RCC 7860 (cell line): ENCODE results near the gene DIDO1.

ENCODE experiments used
- DNase-seq: peaks from one replicate; pipeline ENCODE4 v3.0.0-alpha.2; 2015; ENCODE audit warnings: low spot score
- FAIRE-seq: peaks from 2 replicates; lab custom pipeline; 2012; peaks lifted over from hg19 to GRCh38; lab: Jason Lieb, UNC

DIDO1 gene

DNA sequence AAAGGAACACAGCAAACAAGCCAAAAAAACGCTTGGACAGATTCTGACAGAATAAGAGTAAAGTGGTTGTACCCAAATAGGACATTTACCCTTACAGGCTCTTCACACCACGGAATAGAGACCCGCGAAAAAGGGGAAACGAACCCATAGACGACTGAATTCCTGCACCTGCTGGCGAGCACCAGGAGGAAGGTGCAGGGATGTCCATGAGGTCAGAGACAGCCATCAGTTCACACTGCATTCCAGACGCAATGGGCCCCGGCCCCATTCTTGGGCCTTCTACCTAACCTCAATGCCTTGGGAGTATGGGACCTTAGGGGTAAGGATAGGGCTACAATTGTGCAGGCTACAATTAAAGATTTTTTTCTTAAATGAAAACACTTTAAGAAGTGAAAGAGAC is 5.2 kb upstream of the DIDO1 start:
- DNase-seq (no peak), FAIRE-seq (no peak)

DNA sequence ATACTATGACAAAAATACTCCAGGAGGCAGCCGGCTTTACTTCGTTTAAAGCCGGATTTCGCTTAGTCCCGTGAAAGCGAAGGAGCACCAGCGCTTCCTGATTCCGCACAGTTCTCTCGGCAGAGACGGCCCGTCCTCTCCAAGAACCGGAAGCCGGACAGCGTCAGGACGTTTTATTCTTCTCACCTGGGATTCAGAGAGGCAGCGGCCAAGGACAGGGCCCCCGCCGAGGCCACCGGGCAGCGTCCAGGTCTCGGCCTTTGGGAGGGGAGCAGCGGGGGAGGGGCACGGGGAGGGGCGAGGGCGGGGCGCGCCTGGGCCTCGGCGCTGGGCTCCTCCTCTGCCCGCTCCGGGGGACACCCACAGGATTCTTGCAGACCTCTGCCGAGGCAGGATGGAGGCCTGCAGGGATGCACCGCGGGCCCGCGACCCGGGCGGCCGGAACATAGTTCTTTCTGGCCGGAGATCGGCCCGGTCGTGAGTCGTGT is 2.8 kb upstream of the DIDO1 start:
- DNase-seq (no peak), FAIRE-seq (no peak)

DNA sequence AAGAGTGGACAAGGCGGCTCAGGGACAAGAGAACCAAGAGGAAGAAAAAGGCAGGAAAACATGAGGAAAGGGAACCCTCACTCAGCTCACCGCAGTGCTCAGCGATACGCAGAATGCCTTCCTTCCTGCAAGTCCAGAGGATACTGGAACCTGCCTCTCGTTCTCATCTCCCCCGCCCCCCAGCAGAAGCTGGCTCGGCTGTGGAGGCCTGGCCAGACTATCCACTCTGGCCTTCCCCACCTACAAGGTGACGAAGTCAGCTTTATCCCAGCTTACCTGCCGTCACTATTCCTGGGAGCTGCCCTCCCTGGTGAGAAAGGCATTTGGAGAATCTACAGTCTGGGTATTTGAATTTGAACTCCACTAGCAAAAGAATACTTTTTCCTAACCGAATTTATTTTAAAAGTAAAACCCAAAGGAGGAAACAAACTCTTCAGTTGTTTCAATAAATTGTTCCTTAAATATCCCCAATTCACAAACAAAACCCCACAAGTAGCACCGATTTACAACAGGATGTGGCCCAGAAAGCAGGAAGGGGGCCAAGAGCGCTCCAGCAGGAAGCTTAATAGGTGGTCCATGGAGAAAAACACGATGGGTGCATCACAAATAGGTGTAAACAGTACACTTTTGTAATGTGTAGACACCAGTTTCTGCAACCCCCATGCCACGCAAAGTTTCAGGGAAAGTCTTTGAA is 2.1 kb upstream of the DIDO1 start:
- DNase-seq, result no peak
- FAIRE-seq, result no peak

DNA sequence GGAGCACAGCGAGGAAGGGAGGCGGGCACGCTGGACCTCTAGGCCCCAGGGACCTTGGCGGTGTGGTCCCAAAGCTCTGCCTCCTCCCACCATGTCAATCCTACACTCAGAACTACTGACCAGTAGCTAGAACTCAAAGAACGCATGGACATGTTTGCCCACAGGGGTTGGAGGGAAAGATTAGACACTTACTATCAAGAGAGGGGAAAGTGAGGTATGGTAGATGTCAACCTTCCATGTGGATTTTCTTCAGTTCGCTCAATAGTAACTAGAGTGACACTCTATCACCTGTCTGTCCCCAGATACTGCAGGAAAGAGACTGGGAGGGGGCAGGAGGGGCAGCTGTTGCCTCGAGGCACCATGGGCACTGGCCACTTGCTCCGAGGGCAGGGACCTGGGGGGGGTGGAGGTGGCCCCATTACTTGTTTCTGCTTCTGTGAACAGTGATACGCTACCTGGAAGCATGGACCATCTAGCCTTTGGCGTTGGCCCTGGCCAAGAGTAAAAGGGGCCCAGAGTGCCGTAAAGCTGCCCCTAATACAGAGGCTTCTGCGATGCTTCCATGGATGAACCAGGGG is 912 bp upstream of the DIDO1 start:
- FAIRE-seq (no peak), DNase-seq (no peak)

DNA sequence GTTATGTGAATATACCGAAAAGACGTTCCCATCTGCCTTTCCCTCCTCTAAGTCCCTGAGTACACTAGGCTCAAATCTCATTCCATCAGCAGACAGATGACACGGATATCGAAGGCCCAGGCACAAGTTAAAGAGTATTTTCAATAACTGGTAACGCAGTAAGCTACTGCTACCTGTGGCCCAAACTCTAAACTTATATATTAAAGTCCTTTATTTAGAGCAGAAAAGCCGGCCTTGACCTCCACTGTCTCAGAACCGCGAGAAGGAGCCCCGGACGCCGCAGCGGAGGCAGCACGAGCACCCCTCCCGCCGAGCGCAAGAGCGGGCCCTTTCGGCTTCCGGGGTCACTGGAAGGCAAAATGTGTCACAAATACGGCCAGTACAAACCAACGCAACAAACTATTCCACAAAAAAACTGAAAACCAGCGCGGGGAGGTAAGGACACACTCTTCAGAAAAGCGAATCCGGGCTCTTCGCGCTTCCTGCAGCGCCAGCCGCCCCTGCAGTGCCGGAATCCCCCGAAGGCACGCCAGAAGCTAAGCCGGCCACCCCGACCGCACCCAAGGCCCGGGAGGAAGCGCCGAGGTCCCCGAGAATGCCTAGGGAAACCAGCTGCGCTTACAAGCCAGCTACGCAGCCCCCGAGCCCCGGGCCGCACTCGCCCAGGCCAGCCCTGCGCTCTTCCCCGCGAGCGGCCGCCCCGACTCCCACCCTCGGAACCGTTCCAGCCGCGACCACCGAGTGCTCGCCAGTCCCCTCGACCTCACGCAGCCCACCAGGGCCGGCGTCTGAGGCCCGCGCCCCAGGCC is 681 bp downstream of the DIDO1 start:
- no peak for FAIRE-seq
- peak; percentile 20 for DNase-seq

DNA sequence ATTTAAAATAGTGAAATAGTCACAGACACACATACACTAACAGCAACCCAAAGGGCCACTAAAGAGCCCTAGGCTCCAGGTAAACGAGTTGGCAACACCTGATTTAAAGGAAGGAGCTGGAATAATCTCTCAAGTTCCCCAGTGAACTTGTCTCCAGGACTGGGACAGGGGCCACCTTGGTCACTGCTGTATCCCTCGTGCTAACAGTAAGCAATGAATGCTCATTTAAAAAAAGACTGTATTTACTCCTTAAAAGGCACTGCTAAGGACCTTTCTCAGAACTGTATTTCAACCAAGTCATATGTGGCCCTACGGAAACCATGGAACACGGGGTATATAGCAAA is 1.3 kb downstream of the DIDO1 start:
- FAIRE-seq, result no peak
- no peak for DNase-seq

DNA sequence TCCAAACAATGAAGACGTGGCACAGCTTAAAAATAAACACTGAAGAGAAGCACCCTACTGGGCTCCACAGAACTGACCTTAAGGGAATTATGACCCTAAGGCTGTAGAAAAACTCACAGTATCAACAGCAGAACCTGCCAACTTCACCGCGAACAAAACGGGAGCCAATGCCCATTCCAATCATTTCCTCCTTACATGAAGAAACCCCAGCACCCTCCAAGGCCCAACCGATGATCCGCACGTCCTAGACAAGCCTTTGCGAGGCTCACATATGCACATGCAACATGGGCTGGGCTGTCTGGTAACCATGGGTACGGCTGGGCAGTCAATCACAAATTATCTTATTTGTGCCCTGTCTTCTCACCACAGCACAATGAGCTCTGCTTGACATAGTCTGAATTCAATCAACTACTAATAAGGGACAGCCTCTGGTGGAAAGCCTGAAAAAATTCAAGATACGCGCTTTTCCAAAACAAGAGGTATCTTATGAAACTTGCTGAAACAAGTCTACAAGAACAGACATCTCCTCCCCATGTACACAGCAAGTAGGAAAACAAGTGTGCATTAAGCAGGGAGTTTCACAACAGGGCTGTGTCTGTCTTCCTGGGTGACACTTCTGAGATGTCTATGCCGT is 1.7 kb downstream of the DIDO1 start:
- DNase-seq, result peak; percentile 23
- no peak for FAIRE-seq

DNA sequence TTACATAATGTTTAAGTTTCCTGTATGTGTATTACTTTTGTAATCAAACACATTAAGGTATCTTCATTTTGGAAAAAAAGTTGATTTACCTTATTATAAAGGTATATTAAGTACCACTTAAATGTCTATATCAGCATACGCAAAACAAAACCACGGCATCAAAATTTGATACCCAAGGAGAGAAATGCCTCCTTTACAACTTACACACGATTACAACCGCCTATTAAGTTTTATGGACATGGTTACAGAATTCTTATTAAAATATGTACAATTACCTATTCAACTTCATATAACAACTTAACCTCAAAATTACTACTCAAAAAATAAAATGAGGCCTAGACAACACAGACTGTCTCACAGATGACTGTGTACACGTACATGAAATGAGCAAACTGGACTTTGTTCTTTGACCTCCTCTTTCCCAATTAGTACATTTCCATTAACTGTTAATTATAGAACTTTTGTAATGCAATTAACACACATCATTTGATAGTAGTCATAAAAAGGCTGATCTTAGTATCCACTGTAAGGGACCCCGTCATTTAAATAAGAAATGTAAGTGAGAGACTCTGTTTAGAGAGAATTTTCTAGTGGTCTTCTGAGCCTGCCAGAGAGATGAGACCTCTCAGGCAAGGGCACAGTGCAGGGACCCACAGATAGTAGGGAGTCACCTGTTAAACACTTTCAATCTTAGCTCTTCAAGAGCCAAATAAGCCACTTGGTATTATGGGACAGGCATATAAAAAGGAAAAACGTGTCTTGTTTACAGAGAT is 2.5 kb downstream of the DIDO1 start:
- FAIRE-seq, result no peak

DNA sequence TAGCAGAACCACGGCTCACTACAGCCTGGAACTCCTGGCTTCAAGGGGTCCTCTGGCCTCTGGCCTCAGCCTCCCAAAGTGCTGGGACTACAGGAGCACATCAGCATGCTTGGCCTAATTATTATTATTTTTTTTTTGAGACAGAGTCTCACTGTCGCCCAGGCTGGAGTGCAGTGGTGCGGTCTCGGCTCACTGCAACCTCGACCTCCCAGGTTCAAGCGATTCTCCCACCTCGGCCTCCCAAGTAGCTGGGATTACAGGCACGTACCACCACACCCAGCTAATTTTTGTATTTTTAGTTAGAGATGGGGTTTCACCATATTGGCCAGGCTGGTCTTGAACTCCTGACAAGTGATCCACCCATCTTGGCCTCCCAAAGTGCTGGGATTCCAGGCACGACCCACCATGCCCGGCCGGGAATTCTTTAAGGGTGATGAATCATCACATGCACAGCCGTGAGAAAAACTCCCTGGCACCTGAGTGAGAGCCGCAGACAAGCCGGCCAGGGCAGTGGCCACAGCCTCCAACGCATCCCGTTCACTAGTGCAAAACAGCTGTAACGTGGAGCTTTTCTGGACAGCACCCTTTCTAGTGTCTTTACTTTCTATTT is 3.1 kb downstream of the DIDO1 start:
- FAIRE-seq, result peak; percentile 89
- peak; percentile 90 for DNase-seq

More for the DNA sequence above, 2.5 kb downstream of the DIDO1 start:
- no peak for DNase-seq

DNA sequence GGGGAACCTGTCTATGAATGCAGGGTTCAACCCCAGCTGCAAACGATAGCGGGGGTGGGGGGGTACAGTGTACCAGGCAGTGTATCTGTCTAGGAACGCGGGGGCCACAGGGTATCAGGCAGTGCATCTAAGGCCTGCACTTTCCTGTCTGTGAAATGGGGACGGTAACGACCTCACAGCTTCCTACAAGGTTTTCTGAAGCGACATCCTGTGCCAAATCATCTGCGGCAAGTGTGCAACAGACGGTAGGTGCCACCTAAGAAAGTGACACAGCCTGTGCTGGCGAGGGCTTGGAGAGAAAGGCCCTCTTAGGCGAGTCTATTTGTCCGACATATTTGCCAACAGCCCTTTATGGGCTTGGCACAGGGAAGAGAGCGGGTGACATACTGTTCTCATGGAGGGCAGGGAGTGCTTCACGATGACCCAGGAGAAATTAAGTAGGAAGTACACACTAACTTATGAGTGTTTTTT is 3.8 kb downstream of the DIDO1 start:
- DNase-seq, result no peak
- FAIRE-seq, result no peak

DNA sequence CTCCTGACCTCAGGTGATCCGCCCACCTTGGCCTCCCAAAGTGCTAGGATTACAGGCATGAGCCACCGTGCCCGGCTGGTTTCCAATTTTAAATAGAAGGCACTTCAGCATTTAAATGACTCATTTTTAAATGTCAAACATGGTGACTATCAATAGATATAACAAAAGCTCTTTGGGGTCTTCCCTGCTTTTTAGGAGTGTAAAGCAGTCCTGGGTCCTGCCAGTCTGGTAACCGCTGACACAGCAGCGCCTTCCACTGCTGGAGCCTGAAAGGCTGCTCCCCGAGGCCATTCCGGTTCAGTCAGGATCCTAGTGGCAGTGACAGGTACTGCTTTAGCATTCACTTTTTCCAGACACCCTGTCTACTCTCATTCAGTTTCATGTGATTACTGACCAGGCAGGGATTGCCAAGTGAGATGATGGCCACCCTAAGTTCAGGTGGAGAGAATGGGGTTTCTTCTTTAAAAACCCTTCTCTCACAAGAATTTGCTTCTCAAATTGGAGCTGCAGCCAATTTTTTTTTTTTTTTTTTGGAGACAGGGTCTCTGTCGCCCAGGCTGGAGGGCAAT is 5.1 kb downstream of the DIDO1 start:
- FAIRE-seq, result no peak
- DNase-seq, result peak; percentile 24

DNA sequence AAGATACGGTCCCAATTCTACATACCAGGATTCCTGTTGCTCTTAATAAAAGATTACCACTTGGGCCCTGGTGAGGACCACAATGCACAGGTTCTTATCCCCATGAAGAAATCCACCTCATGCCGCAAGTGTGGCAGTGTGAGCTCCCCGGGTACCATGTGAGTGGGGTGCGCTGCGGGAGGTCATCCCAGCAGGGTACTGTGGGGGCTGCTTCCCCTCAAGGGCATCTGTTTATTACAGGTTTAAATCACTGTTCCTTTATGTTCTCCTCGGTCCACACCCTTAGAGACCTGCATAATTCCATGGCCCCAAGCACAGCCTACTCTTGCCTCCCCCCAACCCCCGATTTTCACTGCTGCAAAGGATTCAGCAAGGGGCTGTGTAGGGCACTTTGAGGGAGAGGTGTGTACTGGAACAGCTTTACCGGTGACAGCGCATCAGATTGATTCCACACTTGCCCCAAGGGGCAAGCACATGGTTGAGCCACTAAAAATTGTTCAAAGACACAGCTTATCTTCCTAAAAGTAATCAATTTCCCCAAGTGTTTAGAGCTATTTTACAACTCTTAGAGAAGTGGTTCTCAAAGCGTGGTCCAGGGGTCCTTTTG is 6.2 kb downstream of the DIDO1 start:
- DNase-seq (no peak), FAIRE-seq (no peak)

DNA sequence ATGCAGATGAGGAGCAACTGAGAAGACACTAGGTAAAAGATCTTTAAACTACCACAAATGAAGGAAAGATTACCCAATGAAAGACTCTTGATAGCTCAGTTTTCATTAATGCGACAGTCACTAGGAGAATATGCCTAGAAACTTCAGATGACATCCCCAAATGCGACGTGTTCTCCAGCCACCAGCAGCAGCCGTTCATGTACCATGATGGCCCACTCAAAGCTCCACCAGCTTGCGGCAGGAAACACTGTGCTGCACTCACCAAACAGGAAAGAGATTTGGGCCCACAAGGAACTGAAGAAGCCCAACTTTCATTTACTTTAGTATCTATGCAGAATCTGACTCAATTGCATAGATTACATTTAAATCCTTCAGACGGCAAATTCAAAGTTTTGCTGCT is 7.5 kb downstream of the DIDO1 start:
- FAIRE-seq (no peak), DNase-seq (no peak)

DNA sequence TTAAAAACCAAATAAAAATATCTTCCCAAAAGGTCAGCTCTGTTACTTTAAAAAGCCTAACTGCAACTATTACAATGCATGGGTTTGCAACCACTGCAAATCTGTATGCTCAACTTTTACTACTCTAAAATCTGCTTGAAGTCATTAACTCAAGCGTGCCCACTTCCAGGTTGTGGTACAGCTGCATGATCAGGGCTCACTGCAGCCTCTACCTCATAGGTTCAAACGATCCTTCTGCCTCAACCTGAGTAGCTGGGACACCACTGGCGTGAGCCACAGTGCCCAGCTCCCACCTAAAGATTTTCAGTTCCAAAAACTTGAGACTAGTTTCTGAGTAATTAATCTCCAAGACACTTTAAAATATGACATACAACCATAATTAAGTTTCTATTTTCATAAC is 8.2 kb downstream of the DIDO1 start:
- DNase-seq, result no peak
- no peak for FAIRE-seq

DNA sequence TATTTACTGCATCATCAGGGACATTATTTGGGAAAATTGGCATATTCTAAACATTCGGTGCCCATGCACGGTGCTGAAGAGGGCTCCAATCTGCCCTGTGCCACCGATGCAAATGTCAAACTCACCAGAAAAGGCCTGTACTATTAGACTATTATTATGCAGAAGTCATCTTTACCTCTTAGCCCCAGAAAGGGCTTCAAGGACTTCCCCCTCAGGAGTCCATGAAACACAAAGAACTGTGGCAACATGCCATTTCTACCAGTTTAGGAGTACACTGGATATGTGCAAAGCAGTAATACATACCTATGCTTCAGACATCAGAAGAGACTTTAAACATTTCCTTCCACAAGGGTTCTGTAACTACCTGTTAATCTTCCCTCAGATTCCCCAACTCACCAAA is 8.6 kb downstream of the DIDO1 start:
- DNase-seq (no peak), FAIRE-seq (no peak)

DNA sequence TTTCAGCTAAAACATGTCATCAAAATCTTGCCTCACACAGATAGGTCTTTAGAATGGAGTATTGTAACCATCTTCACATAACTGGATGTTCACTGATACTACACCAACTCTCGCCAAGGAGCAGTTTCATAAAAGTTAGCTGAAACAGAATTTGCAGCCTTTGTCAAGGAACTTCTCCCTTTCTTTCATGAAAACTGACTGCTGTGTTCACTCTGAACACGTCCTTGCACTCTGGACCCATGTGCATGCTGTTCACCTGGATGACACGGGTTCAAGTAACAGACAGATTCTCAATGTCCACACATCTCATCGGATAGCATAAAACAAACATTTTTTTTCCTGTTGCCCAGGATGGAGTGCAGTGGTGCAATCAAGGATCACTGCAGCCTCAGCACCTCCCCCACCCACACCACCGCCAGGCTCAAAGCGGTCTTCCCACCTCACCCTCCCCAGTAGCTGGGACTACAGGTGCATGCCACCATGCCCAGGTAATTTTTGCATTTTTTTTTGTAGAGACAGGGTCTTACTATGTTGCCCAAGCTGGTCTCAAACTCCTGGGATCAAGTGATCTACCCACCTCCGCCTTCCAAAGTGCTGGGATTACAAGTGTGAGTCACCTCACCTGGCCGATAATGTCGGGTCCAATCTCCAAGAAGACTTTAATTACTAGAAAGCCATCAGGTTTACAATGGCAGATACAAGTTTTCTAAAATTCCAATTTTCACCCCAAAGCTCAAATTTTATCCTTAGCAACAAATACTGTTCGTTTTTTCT is 9.4 kb downstream of the DIDO1 start:
- FAIRE-seq, result no peak
- no peak for DNase-seq

DNA sequence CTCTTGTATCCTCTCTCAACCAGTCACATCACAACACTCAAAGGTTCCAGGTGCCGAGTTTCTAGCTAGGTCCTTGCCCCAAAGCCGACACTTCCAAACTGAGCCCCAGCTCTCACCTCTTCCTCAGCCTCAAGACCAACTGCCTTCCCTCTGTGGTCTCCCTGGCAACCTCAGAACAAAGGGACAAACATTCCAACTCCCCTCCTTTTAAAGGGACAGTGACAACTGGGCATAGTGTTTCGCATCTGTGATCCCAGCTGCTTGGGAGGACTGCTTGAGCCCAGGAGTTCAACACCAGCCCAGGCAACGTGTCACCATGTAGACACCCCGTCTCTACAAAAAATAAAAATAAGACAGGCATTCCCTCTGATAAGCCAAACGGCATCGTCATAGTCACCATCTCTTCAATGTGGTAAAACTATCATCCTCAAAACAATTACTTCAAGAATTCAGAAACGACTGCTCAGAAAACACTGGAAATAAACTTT is 11.3 kb downstream of the DIDO1 start:
- peak; percentile 28 for DNase-seq
- no peak for FAIRE-seq

DNA sequence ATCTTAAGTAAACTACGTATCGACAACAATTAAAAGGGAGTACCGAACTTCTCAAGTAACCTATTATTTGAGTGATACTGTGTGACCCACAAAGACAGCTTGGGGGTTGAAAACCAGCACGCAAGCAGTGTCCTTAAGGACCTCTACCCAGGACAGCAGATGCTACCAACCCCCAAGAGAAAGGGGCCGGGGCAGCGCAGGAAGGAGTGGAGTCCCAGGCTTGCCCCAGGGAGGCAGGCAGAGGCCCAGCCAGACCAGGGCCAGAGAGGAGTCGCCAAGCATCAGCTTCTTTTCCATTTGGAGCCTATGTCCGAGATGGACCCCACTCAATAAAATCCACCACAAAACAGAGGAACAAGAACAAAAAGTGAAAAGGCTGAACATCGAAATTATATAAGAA is 11.9 kb downstream of the DIDO1 start:
- FAIRE-seq (no peak), DNase-seq (no peak)
